ENCODE results near the gene KRT5. TPM values are rescaled to one million over a fixed set of nuclear protein-coding genes. Genes with fewer than 3 reads are reported as not detected.

Gene KRT5
- total RNA-seq, 6 experiments from 2014 or later, result 0.66 TPM; not detected in 5

DNA sequence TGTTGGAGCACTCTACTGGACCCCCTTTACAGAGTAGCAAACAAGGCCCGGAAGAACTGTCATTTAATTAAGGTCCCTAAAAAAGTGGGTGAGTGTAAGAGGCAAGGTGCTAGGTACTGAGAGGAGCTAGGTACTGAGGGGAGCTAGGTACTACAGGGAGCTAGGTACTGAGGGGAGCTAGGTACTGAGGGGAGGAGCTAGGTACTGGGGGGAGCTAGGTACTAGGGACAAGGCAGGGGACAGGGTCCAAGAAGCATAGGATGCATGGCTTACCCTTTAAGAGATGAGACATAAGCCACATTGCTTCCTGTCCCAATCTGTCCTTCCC is 4.9 kb downstream of the KRT5 start:
- TF ChIP-seq POLR2A (IDR thresholded peaks at IDR 0.05), result no peak
- Histone ChIP-seq H3K4me3 (no peak overlapping the region), H3K27ac (no peak overlapping the region), H3K4me1 (no peaks in the 10 kb centered on the region), H3K27me3 (no peaks in the 10 kb centered on the region), H3K36me3 (no peaks in the 10 kb centered on the region), H3K9me3 (no peaks in the 10 kb centered on the region)
- intact Hi-C loops (cut with DNase I), result no loop called here
- DNase-seq (no peak), ATAC-seq (no peak)
- 100% methylated on average over 1 of the region's 1 CpG for WGBS (ENCODE audit: insufficient coverage, low coverage, low lambda C conversion rate, missing lambda C conversion rate)

DNA sequence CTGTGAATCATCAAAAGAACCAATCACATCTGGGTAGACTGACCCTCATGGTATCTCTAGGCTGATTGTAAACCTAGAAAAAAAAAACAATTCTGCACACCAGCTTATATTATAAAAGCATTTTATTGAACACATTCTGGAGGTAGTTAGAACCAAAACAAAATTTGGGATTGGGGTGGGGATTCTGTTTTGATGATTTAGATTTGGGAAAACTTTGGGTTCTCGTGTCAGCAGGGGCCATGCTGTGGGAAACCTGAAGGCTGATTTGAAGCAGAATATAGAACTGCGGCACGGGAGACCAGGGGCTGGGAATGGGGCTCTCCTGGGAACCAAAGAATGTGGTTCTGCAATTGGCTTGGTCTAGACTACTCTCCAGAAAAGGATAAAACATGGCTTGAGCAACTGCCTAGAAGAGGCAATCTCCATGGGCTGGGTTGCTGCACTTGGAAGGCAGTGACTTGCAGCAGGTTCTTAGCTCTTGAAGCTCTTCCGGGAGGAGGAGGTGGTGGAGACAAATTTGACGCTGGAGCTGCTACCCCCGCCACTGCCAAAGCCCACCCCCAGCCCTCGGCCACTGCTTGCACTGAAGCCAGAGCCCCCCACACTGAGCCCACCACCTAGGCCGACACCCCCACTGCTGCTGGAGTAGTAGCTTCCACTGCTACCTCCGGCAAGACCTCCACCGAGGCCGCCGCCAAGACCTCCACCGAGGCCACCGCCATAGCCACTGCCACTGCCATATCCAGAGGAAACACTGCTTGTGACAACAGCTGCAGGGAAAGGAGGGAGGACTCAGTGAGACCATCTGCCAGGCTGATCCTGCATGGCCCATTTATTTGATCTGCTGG is 5.5 kb downstream of the KRT5 start:
- Histone ChIP-seq H3K9me3 (no peaks in the 10 kb centered on the region), H3K27ac (no peak overlapping the region), H3K27me3 (no peaks in the 10 kb centered on the region), H3K36me3 (no peaks in the 10 kb centered on the region), H3K4me3 (no peak overlapping the region), H3K4me1 (no peaks in the 10 kb centered on the region)
- intact Hi-C loops (cut with DNase I), result no loop called here
- no peak for DNase-seq
- ATAC-seq, result no peak
- WGBS (ENCODE audit: insufficient coverage, low coverage, low lambda C conversion rate, missing lambda C conversion rate), result 89% methylated on average over 5 of the region's 14 CpGs
- TF ChIP-seq, protein P1, sequence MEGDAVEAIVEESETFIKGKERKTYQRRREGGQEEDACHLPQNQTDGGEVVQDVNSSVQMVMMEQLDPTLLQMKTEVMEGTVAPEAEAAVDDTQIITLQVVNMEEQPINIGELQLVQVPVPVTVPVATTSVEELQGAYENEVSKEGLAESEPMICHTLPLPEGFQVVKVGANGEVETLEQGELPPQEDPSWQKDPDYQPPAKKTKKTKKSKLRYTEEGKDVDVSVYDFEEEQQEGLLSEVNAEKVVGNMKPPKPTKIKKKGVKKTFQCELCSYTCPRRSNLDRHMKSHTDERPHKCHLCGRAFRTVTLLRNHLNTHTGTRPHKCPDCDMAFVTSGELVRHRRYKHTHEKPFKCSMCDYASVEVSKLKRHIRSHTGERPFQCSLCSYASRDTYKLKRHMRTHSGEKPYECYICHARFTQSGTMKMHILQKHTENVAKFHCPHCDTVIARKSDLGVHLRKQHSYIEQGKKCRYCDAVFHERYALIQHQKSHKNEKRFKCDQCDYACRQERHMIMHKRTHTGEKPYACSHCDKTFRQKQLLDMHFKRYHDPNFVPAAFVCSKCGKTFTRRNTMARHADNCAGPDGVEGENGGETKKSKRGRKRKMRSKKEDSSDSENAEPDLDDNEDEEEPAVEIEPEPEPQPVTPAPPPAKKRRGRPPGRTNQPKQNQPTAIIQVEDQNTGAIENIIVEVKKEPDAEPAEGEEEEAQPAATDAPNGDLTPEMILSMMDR (IDR thresholded peaks at IDR 0.05), result no peak
- TF ChIP-seq POLR2A (IDR thresholded peaks at IDR 0.05), result no peak

DNA sequence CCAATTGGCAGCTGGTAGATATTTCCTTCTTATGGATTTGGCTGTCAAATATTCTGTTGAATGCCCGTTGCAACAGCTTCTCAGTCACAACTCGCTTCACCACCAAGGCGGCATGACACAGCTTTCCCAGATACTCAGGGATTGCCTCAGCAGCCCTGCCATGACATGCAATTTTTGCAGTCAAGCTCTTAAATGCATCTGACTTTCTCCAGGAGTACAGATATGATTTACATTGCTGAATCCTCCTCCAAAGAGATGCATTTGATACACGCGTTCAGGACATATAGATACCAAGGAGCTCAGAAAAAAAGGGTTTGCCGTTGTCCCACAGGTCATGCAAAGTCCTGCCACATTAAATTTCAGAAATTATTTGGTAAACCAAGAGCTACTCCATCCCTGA is 6.5 kb downstream of the KRT5 start:
- 63% methylated on average over 6 of the region's 6 CpGs for WGBS (ENCODE audit: insufficient coverage, low coverage, low lambda C conversion rate, missing lambda C conversion rate)
- TF ChIP-seq, protein P1 (IDR thresholded peaks at IDR 0.05), result no peak
- TF ChIP-seq POLR2A (IDR thresholded peaks at IDR 0.05), result no peak
- Histone ChIP-seq H3K27me3 (no peaks in the 10 kb centered on the region), H3K27ac (no peak overlapping the region), H3K9me3 (no peaks in the 10 kb centered on the region), H3K36me3 (no peaks in the 10 kb centered on the region), H3K4me1 (no peaks in the 10 kb centered on the region), H3K4me3 (no peak overlapping the region)
- DNase-seq (no peak), ATAC-seq (no peak)
- intact Hi-C loops (cut with DNase I), result no loop called here

DNA sequence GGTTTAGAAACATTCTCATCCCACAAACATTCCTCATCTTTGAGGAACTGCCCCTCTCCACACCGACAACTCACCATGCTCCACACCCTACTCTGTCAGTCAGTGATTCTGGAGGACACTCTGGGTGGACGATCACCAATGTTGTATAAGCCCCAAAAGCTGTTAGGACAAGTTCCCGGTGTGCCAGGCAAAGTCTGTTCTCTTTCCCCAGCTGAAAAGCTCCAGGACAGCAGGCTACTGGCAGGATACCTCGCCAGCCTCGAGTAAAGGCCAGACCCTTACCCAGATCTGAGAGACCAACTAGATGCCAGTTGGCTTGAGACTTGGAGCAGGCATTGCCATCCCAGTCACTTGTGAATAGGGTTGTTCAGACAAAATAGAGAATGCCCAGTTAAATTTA is 12.0 kb downstream of the KRT5 start:
- H3K27me3 ChIP-seq, result no peaks in the 10 kb centered on the region
- H3K9me3 ChIP-seq, result no peaks in the 10 kb centered on the region
- TF ChIP-seq, protein P1 (IDR thresholded peaks at IDR 0.05), result no peak
- TF ChIP-seq POLR2A (IDR thresholded peaks at IDR 0.05), result no peak
- no peaks in the 10 kb centered on the region for H3K36me3 ChIP-seq
- ATAC-seq (no peak), DNase-seq (no peak)
- WGBS (ENCODE audit: insufficient coverage, low coverage, low lambda C conversion rate, missing lambda C conversion rate), result 49% methylated on average over 5 of the region's 5 CpGs
- no peak overlapping the region for H3K27ac ChIP-seq
- H3K4me3 ChIP-seq, result no peak overlapping the region
- intact Hi-C loops (cut with DNase I), result no loop called here
- H3K4me1 ChIP-seq, result no peaks in the 10 kb centered on the region

DNA sequence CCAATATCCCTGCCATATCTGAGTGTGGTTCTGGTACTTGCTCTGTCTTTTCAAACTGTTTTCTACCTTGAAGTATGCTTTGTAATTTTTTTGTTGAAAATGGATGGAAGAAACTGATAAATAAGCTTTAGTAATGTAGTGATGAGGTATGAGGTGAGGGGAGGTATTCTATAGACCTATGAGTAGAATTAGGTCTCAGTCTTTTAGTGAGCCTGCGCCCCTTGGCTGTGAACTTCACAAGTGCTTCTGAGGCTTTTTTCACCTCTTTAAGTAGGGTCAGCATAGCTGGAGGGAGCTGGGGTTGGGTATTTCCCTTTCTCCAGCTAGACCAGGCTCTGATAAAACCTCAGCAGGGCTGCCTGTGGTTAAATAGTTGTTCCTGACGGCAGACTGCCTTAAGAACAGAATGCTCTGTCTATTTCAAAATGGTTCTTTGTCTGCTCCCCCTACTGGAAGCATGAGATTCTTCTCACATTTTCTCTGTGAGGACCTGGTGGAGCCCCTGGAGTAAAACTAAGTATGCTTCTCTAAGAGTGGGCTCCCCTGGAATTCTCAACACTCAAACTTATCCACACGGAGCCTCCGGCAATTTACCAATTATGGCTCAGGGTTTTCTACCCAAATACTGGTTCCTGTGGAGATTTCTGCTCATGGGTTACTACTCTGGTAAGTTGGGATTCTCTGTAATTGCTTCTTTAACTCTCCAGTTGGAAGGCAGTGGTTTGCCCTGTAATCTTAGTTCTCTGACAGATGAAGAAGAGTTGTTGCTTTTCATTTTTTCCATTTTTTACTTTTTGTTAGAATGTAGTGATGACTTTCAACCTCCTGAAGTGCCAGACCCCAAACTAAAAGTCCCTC is 13.1 kb downstream of the KRT5 start:
- 30% methylated on average over 3 of the region's 4 CpGs for WGBS (ENCODE audit: insufficient coverage, low coverage, low lambda C conversion rate, missing lambda C conversion rate)
- ATAC-seq, result peak; percentile 62 to 77 (median 70)
- H3K27me3 ChIP-seq, result no peaks in the 10 kb centered on the region
- no peak for DNase-seq
- no peaks in the 10 kb centered on the region for H3K9me3 ChIP-seq
- no peaks in the 10 kb centered on the region for H3K4me1 ChIP-seq
- no peak overlapping the region for H3K4me3 ChIP-seq
- intact Hi-C loops (cut with DNase I), result no loop called here
- no peak overlapping the region for H3K27ac ChIP-seq
- TF ChIP-seq POLR2A (IDR thresholded peaks at IDR 0.05), result no peak
- TF ChIP-seq, protein P1 (IDR thresholded peaks at IDR 0.05), result peak; percentile 47 to 60 (median 52)
- no peaks in the 10 kb centered on the region for H3K36me3 ChIP-seq

Measured in right lobe of liver (tissue), 6 donors.